ENCODE measurements around the gene THSD7A. TPM values are rescaled to one million over a fixed set of nuclear protein-coding genes. Genes with fewer than 3 reads are reported as not detected.
A peak's percentile ranks its signal among the peaks of the same experiment; 100 is the strongest.

Gene THSD7A
- total and polyA plus RNA-seq, 4 donors = 0.15 to 2.7 (median 1.9) TPM

- Histone ChIP-seq H3K4me3 (ENCODE audit: low read depth in 1 of 3, low read length in 3 of 3) (no peak overlapping the region), H3K27ac (ENCODE audit: low read depth in 1 of 2, low read length in 2 of 2) (no peak overlapping the region), H3K27me3 (ENCODE audit: control insufficient read depth in 4 of 4, insufficient read depth in 4 of 4, low read length in 3 of 4) (no peaks in the 10 kb centered on the region), H3K9me3 (ENCODE audit: control insufficient read depth in 4 of 4, low read length in 3 of 4) (no peaks in the 10 kb centered on the region), H3K9ac (ENCODE audit: low read depth in 1 of 2, low read length in 2 of 2) (no peak overlapping the region), H3K36me3 (ENCODE audit: control insufficient read depth in 4 of 4, insufficient read depth in 3 of 4, low read depth in 1 of 4, low read length in 3 of 4) (no peaks in the 10 kb centered on the region), H3K4me1 (ENCODE audit: control insufficient read depth in 4 of 4, insufficient read depth in 4 of 4, low read length in 3 of 4) (peaks cover 3 to 36% (median 8%) of the 10 kb centered on the region in 4 donors)
- no peak for DNase-seq (ENCODE audit: low spot score)
- 86% methylated on average over 1 of the region's 1 CpG for WGBS
- TF ChIP-seq HNF4A (conservative IDR thresholded peaks at IDR 0.05) (peak; percentile 37 to 57), SP1 (IDR thresholded peaks at IDR 0.05) (no peak)
Observed at GRCh38 chr7:11573128-11573750, 258.8 kb downstream of the THSD7A start.

GRCh38 chr7:11570922-11571550 lies 261.0 kb downstream of the THSD7A start:
- Histone ChIP-seq H3K27me3 (ENCODE audit: control insufficient read depth in 4 of 4, insufficient read depth in 4 of 4, low read length in 3 of 4) (no peaks in the 10 kb centered on the region), H3K36me3 (ENCODE audit: control insufficient read depth in 4 of 4, insufficient read depth in 3 of 4, low read depth in 1 of 4, low read length in 3 of 4) (no peaks in the 10 kb centered on the region), H3K9me3 (ENCODE audit: control insufficient read depth in 4 of 4, low read length in 3 of 4) (no peaks in the 10 kb centered on the region), H3K4me3 (ENCODE audit: low read depth in 1 of 3, low read length in 3 of 3) (no peak overlapping the region), H3K27ac (ENCODE audit: low read depth in 1 of 2, low read length in 2 of 2) (peak overlapping the region in 1 of 2 donors; percentile 32), H3K9ac (ENCODE audit: low read depth in 1 of 2, low read length in 2 of 2) (no peak overlapping the region), H3K4me1 (ENCODE audit: control insufficient read depth in 4 of 4, insufficient read depth in 4 of 4, low read length in 3 of 4) (peaks cover 3 to 37% (median 8%) of the 10 kb centered on the region in 4 donors)
- peak; percentile 27 for TF ChIP-seq CTCF (IDR thresholded peaks at IDR 0.05; ENCODE audit: low read depth, low read length, missing input control)
- no peak for TF ChIP-seq ATF3 (IDR thresholded peaks at IDR 0.05)
- TF ChIP-seq JUND (IDR thresholded peaks at IDR 0.05) = no peak
- no peak for TF ChIP-seq HNF4G (IDR thresholded peaks at IDR 0.05)
- no peak for TF ChIP-seq YY1 (IDR thresholded peaks at IDR 0.05)
- no peak for TF ChIP-seq HNF4A (conservative IDR thresholded peaks at IDR 0.05)
- no peak for TF ChIP-seq NR2F2 (IDR thresholded peaks at IDR 0.05)
- TF ChIP-seq FOXA1 (IDR thresholded peaks at IDR 0.05) = no peak
- TF ChIP-seq GABPA (IDR thresholded peaks at IDR 0.05 in 1 of 2, conservative IDR thresholded peaks at IDR 0.05 in 1 of 2) = no peak
- peak in 1 of 2 donors; percentile 34 for TF ChIP-seq RAD21 (IDR thresholded peaks at IDR 0.05)
- DNase-seq (ENCODE audit: low spot score) = no peak
- WGBS = 92% methylated on average over 2 of the region's 2 CpGs

- Histone ChIP-seq H3K9me3 (ENCODE audit: control insufficient read depth in 4 of 4, low read length in 3 of 4) (no peaks in the 10 kb centered on the region), H3K4me3 (ENCODE audit: low read depth in 1 of 3, low read length in 3 of 3) (no peak overlapping the region), H3K27me3 (ENCODE audit: control insufficient read depth in 4 of 4, insufficient read depth in 4 of 4, low read length in 3 of 4) (no peaks in the 10 kb centered on the region), H3K36me3 (ENCODE audit: control insufficient read depth in 4 of 4, insufficient read depth in 3 of 4, low read depth in 1 of 4, low read length in 3 of 4) (no peaks in the 10 kb centered on the region), H3K27ac (ENCODE audit: low read depth in 1 of 2, low read length in 2 of 2) (peak overlapping the region; percentile 25 to 60), H3K4me1 (ENCODE audit: control insufficient read depth in 4 of 4, insufficient read depth in 4 of 4, low read length in 3 of 4) (peaks cover 3 to 39% (median 8%) of the 10 kb centered on the region in 4 donors), H3K9ac (ENCODE audit: low read depth in 1 of 2, low read length in 2 of 2) (no peak overlapping the region)
- DNase-seq (ENCODE audit: low spot score) = no peak
- WGBS = 18% methylated on average over 1 of the region's 1 CpG
- TF ChIP-seq CTCF (IDR thresholded peaks at IDR 0.05; ENCODE audit: low read depth, low read length, missing input control) = no peak
- TF ChIP-seq TAF1 (conservative IDR thresholded peaks at IDR 0.05) = peak; percentile 28
- TF ChIP-seq YY1 (IDR thresholded peaks at IDR 0.05) = peak; percentile 51
- no peak for TF ChIP-seq FOXA1 (IDR thresholded peaks at IDR 0.05)
- TF ChIP-seq RXRA (IDR thresholded peaks at IDR 0.05) = peak; percentile 44 to 63
- peak; percentile 48 to 72 for TF ChIP-seq HNF4A (conservative IDR thresholded peaks at IDR 0.05)
- peak; percentile 45 for TF ChIP-seq FOXA2 (IDR thresholded peaks at IDR 0.05)
- TF ChIP-seq SP1 (IDR thresholded peaks at IDR 0.05) = peak; percentile 61
- no peak for TF ChIP-seq EGR1 (IDR thresholded peaks at IDR 0.05; ENCODE audit: low read depth in 2 of 2)
- no peak for TF ChIP-seq GABPA (IDR thresholded peaks at IDR 0.05 in 1 of 2, conservative IDR thresholded peaks at IDR 0.05 in 1 of 2)
- TF ChIP-seq MAX (IDR thresholded peaks at IDR 0.05) = no peak
- peak; percentile 26 to 34 for TF ChIP-seq RAD21 (IDR thresholded peaks at IDR 0.05)
- TF ChIP-seq REST (IDR thresholded peaks at IDR 0.05) = peak; percentile 30
- TF ChIP-seq HNF4G (IDR thresholded peaks at IDR 0.05) = no peak
- peak; percentile 18 for TF ChIP-seq ATF3 (IDR thresholded peaks at IDR 0.05)
- no peak for TF ChIP-seq JUND (IDR thresholded peaks at IDR 0.05)
Observed at GRCh38 chr7:11570205-11570604, 261.8 kb downstream of the THSD7A start.

Data from liver (tissue), 9 donors.